ENCODE measurements around the gene SLC12A3.

Gene SLC12A3

DNA sequence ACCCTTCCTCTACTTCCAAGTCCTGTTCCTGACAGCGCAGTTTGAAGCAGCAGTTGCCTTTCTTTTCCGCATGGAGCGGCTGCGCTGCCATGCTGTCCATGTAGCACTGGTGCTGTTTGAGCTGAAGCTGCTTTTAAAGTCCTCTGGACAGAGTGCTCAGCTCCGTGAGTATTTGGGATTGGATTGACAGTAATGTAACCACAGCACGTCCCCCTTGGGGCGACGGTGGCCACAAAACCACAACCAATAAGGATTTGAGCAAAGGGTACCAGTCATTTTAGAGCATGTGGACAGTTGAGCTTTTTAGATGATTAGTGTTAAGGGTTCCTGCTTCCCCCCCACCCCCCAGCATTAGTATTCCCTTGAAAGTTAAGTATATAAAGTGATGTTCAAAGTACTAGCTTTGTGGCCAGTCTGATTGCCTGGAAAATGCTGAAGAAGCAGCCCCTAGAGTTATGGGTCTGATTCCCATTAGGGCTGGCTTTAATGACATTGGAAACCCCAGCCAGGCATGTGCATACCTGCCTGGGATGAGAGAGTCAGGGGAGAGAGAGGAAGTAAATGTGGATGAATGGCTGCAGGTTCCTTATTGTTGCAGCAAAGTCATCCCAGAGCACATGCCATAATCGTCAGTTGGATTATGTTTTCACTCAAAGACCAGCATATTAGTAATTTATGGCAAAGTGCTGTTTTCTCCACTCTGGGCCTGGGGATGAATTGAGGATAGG lies 31.6 kb upstream of the SLC12A3 start:
- H3K36me3 ChIP-seq (ENCODE audit: control insufficient read depth in 2 of 2, insufficient read depth in 2 of 2, low read length in 2 of 2): peaks cover 42 to 43% of the 10 kb centered on the region in 2 donors

GRCh38 chr16:56835320-56835719 lies 29.7 kb upstream of the SLC12A3 start:
- Histone ChIP-seq H3K9me3 (ENCODE audit: control insufficient read depth in 2 of 2, low read length in 2 of 2) (no peaks in the 10 kb centered on the region), H3K27me3 (ENCODE audit: control insufficient read depth in 1 of 2, insufficient read depth in 2 of 2, low read length in 2 of 2) (no peaks in the 10 kb centered on the region), H3K4me1 (ENCODE audit: control insufficient read depth, insufficient read depth, low read length) (no peaks in the 10 kb centered on the region), H3K27ac (ENCODE audit: low read length) (no peak overlapping the region), H3K36me3 (ENCODE audit: control insufficient read depth in 2 of 2, insufficient read depth in 2 of 2, low read length in 2 of 2) (peaks cover 38 to 46% of the 10 kb centered on the region in 2 donors), H3K4me3 (ENCODE audit: low read length in 2 of 2) (no peak overlapping the region), H3K9ac (ENCODE audit: low read length in 2 of 2) (no peak overlapping the region)

More for the DNA sequence above, 31.6 kb upstream of the SLC12A3 start:
- Histone ChIP-seq H3K9ac (ENCODE audit: low read length in 2 of 2) (no peak overlapping the region), H3K4me3 (ENCODE audit: low read length in 2 of 2) (no peak overlapping the region), H3K27me3 (ENCODE audit: control insufficient read depth in 1 of 2, insufficient read depth in 2 of 2, low read length in 2 of 2) (no peaks in the 10 kb centered on the region), H3K9me3 (ENCODE audit: control insufficient read depth in 2 of 2, low read length in 2 of 2) (no peaks in the 10 kb centered on the region), H3K27ac (ENCODE audit: low read length) (no peak overlapping the region), H3K4me1 (ENCODE audit: control insufficient read depth, insufficient read depth, low read length) (no peaks in the 10 kb centered on the region)

- Histone ChIP-seq H3K9me3 (ENCODE audit: control insufficient read depth in 2 of 2, low read length in 2 of 2) (no peaks in the 10 kb centered on the region), H3K27ac (ENCODE audit: low read length) (no peak overlapping the region), H3K36me3 (ENCODE audit: control insufficient read depth in 2 of 2, insufficient read depth in 2 of 2, low read length in 2 of 2) (peaks cover 34 to 46% of the 10 kb centered on the region in 2 donors), H3K9ac (ENCODE audit: low read length in 2 of 2) (no peak overlapping the region), H3K4me1 (ENCODE audit: control insufficient read depth, insufficient read depth, low read length) (no peaks in the 10 kb centered on the region), H3K27me3 (ENCODE audit: control insufficient read depth in 1 of 2, insufficient read depth in 2 of 2, low read length in 2 of 2) (no peaks in the 10 kb centered on the region), H3K4me3 (ENCODE audit: low read length in 2 of 2) (no peak overlapping the region)
These were observed 28.4 kb upstream of the SLC12A3 start for GRCh38 chr16:56836410-56837230.

GRCh38 chr16:56838622-56839337 lies 26.2 kb upstream of the SLC12A3 start:
- H3K36me3 ChIP-seq (ENCODE audit: control insufficient read depth in 2 of 2, insufficient read depth in 2 of 2, low read length in 2 of 2): peaks cover 29 to 33% of the 10 kb centered on the region in 2 donors
- H3K27me3 ChIP-seq (ENCODE audit: control insufficient read depth in 1 of 2, insufficient read depth in 2 of 2, low read length in 2 of 2): no peaks in the 10 kb centered on the region
- no peak overlapping the region for H3K9ac ChIP-seq (ENCODE audit: low read length in 2 of 2)
- no peak overlapping the region for H3K27ac ChIP-seq (ENCODE audit: low read length)
- no peak overlapping the region for H3K4me3 ChIP-seq (ENCODE audit: low read length in 2 of 2)
- H3K9me3 ChIP-seq (ENCODE audit: control insufficient read depth in 2 of 2, low read length in 2 of 2): no peaks in the 10 kb centered on the region
- H3K4me1 ChIP-seq (ENCODE audit: control insufficient read depth, insufficient read depth, low read length): no peaks in the 10 kb centered on the region

- Histone ChIP-seq H3K36me3 (ENCODE audit: control insufficient read depth in 2 of 2, insufficient read depth in 2 of 2, low read length in 2 of 2) (peaks cover 25 to 30% of the 10 kb centered on the region in 2 donors), H3K9me3 (ENCODE audit: control insufficient read depth in 2 of 2, low read length in 2 of 2) (no peaks in the 10 kb centered on the region), H3K27ac (ENCODE audit: low read length) (no peak overlapping the region)
These were observed 23.8 kb upstream of the SLC12A3 start for GRCh38 chr16:56841233-56841632.

GRCh38 chr16:56841659-56842058 lies 23.3 kb upstream of the SLC12A3 start:
- Histone ChIP-seq H3K9me3 (ENCODE audit: control insufficient read depth in 2 of 2, low read length in 2 of 2) (no peaks in the 10 kb centered on the region), H3K36me3 (ENCODE audit: control insufficient read depth in 2 of 2, insufficient read depth in 2 of 2, low read length in 2 of 2) (peaks cover 22 to 29% of the 10 kb centered on the region in 2 donors), H3K27ac (ENCODE audit: low read length) (no peak overlapping the region), H3K4me1 (ENCODE audit: control insufficient read depth, insufficient read depth, low read length) (no peaks in the 10 kb centered on the region), H3K9ac (ENCODE audit: low read length in 2 of 2) (no peak overlapping the region), H3K4me3 (ENCODE audit: low read length in 2 of 2) (no peak overlapping the region), H3K27me3 (ENCODE audit: control insufficient read depth in 1 of 2, insufficient read depth in 2 of 2, low read length in 2 of 2) (no peaks in the 10 kb centered on the region)

More at GRCh38 chr16:56841233-56841632, 23.8 kb upstream of the SLC12A3 start:
- H3K9ac ChIP-seq (ENCODE audit: low read length in 2 of 2): no peak overlapping the region
- H3K4me1 ChIP-seq (ENCODE audit: control insufficient read depth, insufficient read depth, low read length): no peaks in the 10 kb centered on the region
- H3K4me3 ChIP-seq (ENCODE audit: low read length in 2 of 2): no peak overlapping the region
- no peaks in the 10 kb centered on the region for H3K27me3 ChIP-seq (ENCODE audit: control insufficient read depth in 1 of 2, insufficient read depth in 2 of 2, low read length in 2 of 2)

DNA sequence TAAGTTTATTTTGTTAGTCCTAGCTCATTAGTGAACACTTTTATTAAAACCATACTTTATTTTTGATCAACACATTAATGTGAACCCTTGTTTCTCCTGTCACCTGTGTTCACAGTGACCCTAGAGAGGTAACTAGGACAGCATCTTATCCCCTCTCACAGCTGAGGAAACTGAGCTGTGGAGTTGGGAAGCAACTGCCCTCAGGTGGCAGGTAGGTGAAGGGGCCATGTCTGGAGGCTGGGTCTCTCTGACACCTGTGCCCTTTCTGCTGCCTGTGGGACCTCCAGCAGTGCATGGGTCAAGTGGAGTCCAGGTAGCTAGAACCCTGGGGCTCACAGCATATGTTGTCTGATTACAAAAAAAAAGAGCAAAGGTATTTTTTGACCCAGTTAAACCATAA lies 22.9 kb upstream of the SLC12A3 start:
- Histone ChIP-seq H3K4me3 (ENCODE audit: low read length in 2 of 2) (no peak overlapping the region), H3K9me3 (ENCODE audit: control insufficient read depth in 2 of 2, low read length in 2 of 2) (no peaks in the 10 kb centered on the region), H3K27ac (ENCODE audit: low read length) (no peak overlapping the region), H3K4me1 (ENCODE audit: control insufficient read depth, insufficient read depth, low read length) (no peaks in the 10 kb centered on the region), H3K9ac (ENCODE audit: low read length in 2 of 2) (no peak overlapping the region), H3K27me3 (ENCODE audit: control insufficient read depth in 1 of 2, insufficient read depth in 2 of 2, low read length in 2 of 2) (no peaks in the 10 kb centered on the region), H3K36me3 (ENCODE audit: control insufficient read depth in 2 of 2, insufficient read depth in 2 of 2, low read length in 2 of 2) (peaks cover 18 to 27% of the 10 kb centered on the region in 2 donors)

- no peak overlapping the region for H3K4me3 ChIP-seq (ENCODE audit: low read length in 2 of 2)
These were observed 21.0 kb upstream of the SLC12A3 start for GRCh38 chr16:56844056-56844455.

DNA sequence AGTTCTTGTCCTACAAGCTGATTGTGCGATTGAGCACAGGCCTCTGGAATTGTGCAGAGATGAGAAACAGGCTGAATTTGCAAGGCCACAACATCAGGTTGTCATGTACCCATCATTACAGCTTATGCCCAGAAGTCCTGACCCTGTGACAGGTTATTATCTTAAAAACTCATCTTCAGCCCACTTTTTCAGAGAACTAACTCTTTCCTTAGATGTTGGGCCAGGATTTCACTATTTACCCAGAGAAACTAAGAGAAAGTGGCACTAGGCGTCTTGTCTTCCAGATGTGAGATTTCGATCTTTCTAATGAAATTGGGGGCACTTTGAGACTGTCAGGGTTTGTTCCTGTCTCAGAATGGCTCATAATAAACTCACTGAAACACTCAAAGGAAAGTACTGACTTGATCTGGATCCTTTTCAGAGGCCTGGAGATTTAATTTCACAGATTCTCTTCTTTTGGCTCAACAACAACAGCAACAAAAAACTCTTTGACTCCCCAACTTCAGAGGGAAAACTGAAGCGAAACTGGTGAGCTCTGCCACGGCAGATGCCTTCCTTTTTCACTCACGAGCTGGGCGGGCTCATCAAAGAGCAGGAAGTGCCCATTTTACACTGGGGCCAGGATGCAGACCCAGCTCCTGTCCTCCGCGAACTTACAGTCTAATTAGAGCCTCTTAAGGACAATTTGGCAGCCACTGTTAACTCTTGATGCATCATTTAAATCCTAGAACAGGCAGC lies 17.7 kb upstream of the SLC12A3 start:
- Histone ChIP-seq H3K27ac (ENCODE audit: low read length) (no peak overlapping the region), H3K9me3 (ENCODE audit: control insufficient read depth in 2 of 2, low read length in 2 of 2) (no peaks in the 10 kb centered on the region), H3K27me3 (ENCODE audit: control insufficient read depth in 1 of 2, insufficient read depth in 2 of 2, low read length in 2 of 2) (no peaks in the 10 kb centered on the region), H3K4me3 (ENCODE audit: low read length in 2 of 2) (no peak overlapping the region), H3K36me3 (ENCODE audit: control insufficient read depth in 2 of 2, insufficient read depth in 2 of 2, low read length in 2 of 2) (peaks cover 6 to 20% of the 10 kb centered on the region in 2 donors), H3K9ac (ENCODE audit: low read length in 2 of 2) (no peak overlapping the region), H3K4me1 (ENCODE audit: control insufficient read depth, insufficient read depth, low read length) (peaks cover 2% of the 10 kb centered on the region)

More at GRCh38 chr16:56844056-56844455, 21.0 kb upstream of the SLC12A3 start:
- Histone ChIP-seq H3K27ac (ENCODE audit: low read length) (no peak overlapping the region), H3K9ac (ENCODE audit: low read length in 2 of 2) (no peak overlapping the region), H3K27me3 (ENCODE audit: control insufficient read depth in 1 of 2, insufficient read depth in 2 of 2, low read length in 2 of 2) (no peaks in the 10 kb centered on the region), H3K36me3 (ENCODE audit: control insufficient read depth in 2 of 2, insufficient read depth in 2 of 2, low read length in 2 of 2) (peaks cover 8 to 20% of the 10 kb centered on the region in 2 donors), H3K9me3 (ENCODE audit: control insufficient read depth in 2 of 2, low read length in 2 of 2) (no peaks in the 10 kb centered on the region), H3K4me1 (ENCODE audit: control insufficient read depth, insufficient read depth, low read length) (peaks cover 2% of the 10 kb centered on the region)
